GM12872 (cell line): ENCODE results near the gene ZNF430.

Experiments used
- CTCF ChIP-seq: IDR thresholded peaks from 3 replicates; pipeline ENCODE4 v1.5.1; 2011; ENCODE audit warnings: low read depth, mild to moderate bottlenecking, low read length, moderate library complexity; ENCODE audit not compliant: insufficient read depth

Gene ZNF430

GRCh38 chr19:21047716-21048115 lies 27.3 kb downstream of the ZNF430 start:
- TF ChIP-seq CTCF = no peak

- no peak for TF ChIP-seq CTCF
Measured at GRCh38 chr19:21052902-21053301, 32.4 kb downstream of the ZNF430 start.

- no peak for TF ChIP-seq CTCF
Measured at GRCh38 chr19:21065336-21065735, 44.9 kb downstream of the ZNF430 start.

GRCh38 chr19:21082011-21082975 lies 61.8 kb downstream of the ZNF430 start, which contains the start of gene ZNF714:
TSS of gene ZNF714 (plus strand) at chr19:21082203. CDS start at chr19:21098269, 16,066 bp downstream.
- no peak for TF ChIP-seq CTCF

- no peak for TF ChIP-seq CTCF
Measured at GRCh38 chr19:21084343-21084742, 63.9 kb downstream of the ZNF430 start.

GRCh38 chr19:21087871-21088270 lies 67.4 kb downstream of the ZNF430 start:
- no peak for TF ChIP-seq CTCF

- no peak for TF ChIP-seq CTCF
Measured at GRCh38 chr19:21092109-21092508, 71.7 kb downstream of the ZNF430 start.
